Vagina (tissue), 2 donors: ENCODE data around the gene CCR6.

Source experiments
- POLR2AphosphoS5 ChIP-seq, 2 donors: sonication (generic); formaldehyde crosslinking; IDR thresholded peaks; one replicate each; pipeline ENCODE4 v1.9.0; 2017; ENCODE audit warnings: antibody characterized with exemption in 2 of 2, mild to moderate bottlenecking in 2 of 2, low read depth in 1 of 2; ENCODE audit not compliant: insufficient read depth in 1 of 2
- TF ChIP-seq, protein P1 (sequence below), 3 experiments: fragments of 450-650 bp in 2 of 3; fragments of 200-600 bp in 1 of 3; sonication (generic) in 1 of 3; IDR thresholded peaks; one replicate each; pipeline ENCODE4 v1.5.1; 2017 to 2019; ENCODE audit warnings: antibody characterized with exemption in 3 of 3, mild to moderate bottlenecking in 2 of 3, moderate library complexity in 2 of 3

DNA sequence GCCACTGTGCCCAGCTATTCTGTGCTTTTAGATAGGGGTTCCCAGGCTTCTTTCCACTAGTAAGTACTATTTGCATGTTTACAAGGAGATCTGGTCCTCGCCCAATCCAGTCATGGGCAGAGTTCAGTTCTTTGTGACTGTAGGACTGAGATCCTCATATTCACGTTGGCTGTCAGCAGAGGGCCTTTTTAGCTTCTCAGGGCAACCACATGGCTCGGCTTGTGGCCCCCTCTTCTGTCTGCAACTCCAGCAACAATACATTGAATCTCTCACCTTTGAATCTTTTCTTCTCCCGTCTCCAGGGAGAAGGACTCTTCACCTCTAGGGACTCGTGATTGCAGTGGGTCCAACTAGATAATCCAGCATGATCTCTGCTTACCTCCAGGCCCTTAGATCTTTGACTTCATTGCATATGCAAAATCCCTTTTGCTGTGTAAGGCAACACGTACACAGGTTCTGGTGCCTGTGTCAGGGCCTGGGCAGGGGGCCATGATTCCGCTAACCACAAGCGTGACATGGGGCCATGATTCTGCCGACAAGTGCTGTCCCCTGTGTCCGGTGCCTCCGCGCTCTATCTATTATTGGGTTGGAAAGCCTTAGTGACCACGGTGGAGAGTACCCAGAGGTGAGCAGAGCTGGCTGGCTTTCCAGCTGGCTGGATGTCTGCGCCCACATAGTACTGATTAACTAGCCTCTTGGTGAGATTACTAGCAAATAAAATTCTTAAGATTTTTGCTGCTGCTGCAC, 5.1 kb downstream of the CCR6 start:
- TF ChIP-seq, protein P1, sequence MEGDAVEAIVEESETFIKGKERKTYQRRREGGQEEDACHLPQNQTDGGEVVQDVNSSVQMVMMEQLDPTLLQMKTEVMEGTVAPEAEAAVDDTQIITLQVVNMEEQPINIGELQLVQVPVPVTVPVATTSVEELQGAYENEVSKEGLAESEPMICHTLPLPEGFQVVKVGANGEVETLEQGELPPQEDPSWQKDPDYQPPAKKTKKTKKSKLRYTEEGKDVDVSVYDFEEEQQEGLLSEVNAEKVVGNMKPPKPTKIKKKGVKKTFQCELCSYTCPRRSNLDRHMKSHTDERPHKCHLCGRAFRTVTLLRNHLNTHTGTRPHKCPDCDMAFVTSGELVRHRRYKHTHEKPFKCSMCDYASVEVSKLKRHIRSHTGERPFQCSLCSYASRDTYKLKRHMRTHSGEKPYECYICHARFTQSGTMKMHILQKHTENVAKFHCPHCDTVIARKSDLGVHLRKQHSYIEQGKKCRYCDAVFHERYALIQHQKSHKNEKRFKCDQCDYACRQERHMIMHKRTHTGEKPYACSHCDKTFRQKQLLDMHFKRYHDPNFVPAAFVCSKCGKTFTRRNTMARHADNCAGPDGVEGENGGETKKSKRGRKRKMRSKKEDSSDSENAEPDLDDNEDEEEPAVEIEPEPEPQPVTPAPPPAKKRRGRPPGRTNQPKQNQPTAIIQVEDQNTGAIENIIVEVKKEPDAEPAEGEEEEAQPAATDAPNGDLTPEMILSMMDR (IDR thresholded peaks at IDR 0.05) = no peak
- TF ChIP-seq POLR2AphosphoS5 (IDR thresholded peaks at IDR 0.05; ENCODE audit: insufficient read depth in 1 of 2, low read depth in 1 of 2) = no peak
